ENCODE data around the gene YY1.
A peak's percentile ranks its signal among the peaks of the same experiment; 100 is the strongest.
"Not testable (repeated sequence)": the region's sequence is repeated elsewhere in the genome, so short reads cannot be mapped to it uniquely, and the experiment has no call there.

The YY1 gene

GRCh38 chr14:100283984-100284881 is 45.3 kb downstream of the YY1 start:
- DNase-seq (ENCODE audit: low spot score), result no peak

- DNase-seq (ENCODE audit: low spot score), result peak; percentile 69
Measured at GRCh38 chr14:100285021-100285912, 46.3 kb downstream of the YY1 start.

GRCh38 chr14:100285913-100286400 is 47.0 kb downstream of the YY1 start:
- DNase-seq (ENCODE audit: low spot score), result no peak

GRCh38 chr14:100286484-100287191 is 47.7 kb downstream of the YY1 start:
- no peak for DNase-seq (ENCODE audit: low spot score)

- DNase-seq (ENCODE audit: low spot score), result no peak
Measured at GRCh38 chr14:100287202-100287997, 48.5 kb downstream of the YY1 start.

GRCh38 chr14:100287998-100288295 is 49.0 kb downstream of the YY1 start:
- not testable (repeated sequence) for DNase-seq (ENCODE audit: low spot score)

GRCh38 chr14:100288382-100289185 is 49.6 kb downstream of the YY1 start:
- no peak for DNase-seq (ENCODE audit: low spot score)

GRCh38 chr14:100289916-100290606 is 51.1 kb downstream of the YY1 start:
- DNase-seq (ENCODE audit: low spot score), result no peak

- no peak for DNase-seq (ENCODE audit: low spot score)
Measured at GRCh38 chr14:100290607-100291304, 51.8 kb downstream of the YY1 start.

GRCh38 chr14:100291305-100292075 is 52.5 kb downstream of the YY1 start:
- no peak for DNase-seq (ENCODE audit: low spot score)

GRCh38 chr14:100292301-100292775 is 53.4 kb downstream of the YY1 start:
- DNase-seq (ENCODE audit: low spot score), result no peak

GRCh38 chr14:100292776-100293461 is 54.0 kb downstream of the YY1 start:
- no peak for DNase-seq (ENCODE audit: low spot score)

GRCh38 chr14:100293497-100294212 is 54.7 kb downstream of the YY1 start:
- DNase-seq (ENCODE audit: low spot score), result no peak

- no peak for DNase-seq (ENCODE audit: low spot score)
Measured at GRCh38 chr14:100294213-100294962, 55.4 kb downstream of the YY1 start.

- no peak for DNase-seq (ENCODE audit: low spot score)
Measured at GRCh38 chr14:100294963-100295330, 56.0 kb downstream of the YY1 start.

- no peak for DNase-seq (ENCODE audit: low spot score)
Measured at GRCh38 chr14:100295376-100296105, 56.6 kb downstream of the YY1 start.
